K562 (cell line): ENCODE measurements around the gene ITSN1. TPM values are rescaled to one million over a fixed set of nuclear protein-coding genes. Genes with fewer than 3 reads are reported as not detected.

Experiments
- CHCHD3 ChIP-seq: fragments of 250-450 bp; sonication (Bioruptor Pico); IDR thresholded peaks from 2 replicates; pipeline ENCODE4 v2.1.2; 2022; ENCODE audit warnings: mild to moderate bottlenecking
- EWSR1 ChIP-seq: fragments of 450-650 bp; IDR thresholded peaks from 2 replicates; pipeline ENCODE4 v1.6.1; 2018; ENCODE audit warnings: borderline replicate concordance, mild to moderate bottlenecking, low read depth, moderate library complexity; ENCODE audit not compliant: partially characterized antibody
- FOXM1 ChIP-seq, 2 experiments: fragments of 450-650 bp in 1 of 2; sonication (generic) in 1 of 2; formaldehyde crosslinking in 1 of 2; IDR thresholded peaks; 2 replicates each; pipeline versions ENCODE4 v1.6.1 to v1.9.0; 2017 to 2022; ENCODE audit warnings: low read depth in 2 of 2, mild to moderate bottlenecking in 2 of 2, missing genetic modification reagents in 1 of 2, moderate library complexity in 1 of 2
- HNRNPLL ChIP-seq: fragments of 200-400 bp; formaldehyde crosslinking; IDR thresholded peaks from 2 replicates; pipeline ENCODE4 v1.6.1; 2017; ENCODE audit warnings: low read length, low read depth, mild to moderate bottlenecking; ENCODE audit not compliant: poor library complexity, severe bottlenecking
- ID3 ChIP-seq, 2 experiments: fragments of 250-450 bp in 1 of 2; fragments of 450-650 bp in 1 of 2; sonication (Bioruptor Pico) in 1 of 2; IDR thresholded peaks; 2 replicates each; pipeline versions ENCODE4 v1.6.1 to v1.8.0; 2016 to 2021; ENCODE audit warnings: mild to moderate bottlenecking in 2 of 2, moderate library complexity in 2 of 2, missing compliant biosample characterization in 1 of 2, missing genetic modification characterization in 1 of 2
- KAT8 ChIP-seq: fragments of 450-650 bp; IDR thresholded peaks from 2 replicates; pipeline ENCODE4 v1.6.1; 2016; ENCODE audit warnings: low read depth, mild to moderate bottlenecking
- KDM5B ChIP-seq: fragments of 200-600 bp; sonication (generic); IDR thresholded peaks from 2 replicates; pipeline ENCODE4 v1.6.1; 2012; ENCODE audit warnings: low read depth, mild to moderate bottlenecking, moderate library complexity, low read length, control low read depth, inconsistent platforms; ENCODE audit not compliant: insufficient replicate concordance
- POLR2A ChIP-seq: fragments of 450-650 bp; conservative IDR thresholded peaks from 2 replicates; pipeline ENCODE4 v1.6.1; 2016
- POLR2G ChIP-seq: fragments of 200-400 bp; formaldehyde crosslinking; IDR thresholded peaks from 2 replicates; pipeline ENCODE4 v1.6.1; 2017; ENCODE audit warnings: low read depth, mild to moderate bottlenecking, antibody characterized with exemption, low read length, moderate library complexity
- RFX7 ChIP-seq: fragments of 250-450 bp; sonication (Bioruptor Pico); IDR thresholded peaks from 2 replicates; pipeline ENCODE4 v1.5.1; 2021; ENCODE audit warnings: mild to moderate bottlenecking
- U2AF2 ChIP-seq: fragments of 200-400 bp; formaldehyde crosslinking; optimal IDR thresholded peaks from 2 replicates; pipeline ENCODE3; 2017; ENCODE audit warnings: low read depth, mild to moderate bottlenecking, low read length
- ZKSCAN8 ChIP-seq: fragments of 200-800 bp; sonication (Bioruptor generic); IDR thresholded peaks from 2 replicates; pipeline ENCODE4 v1.6.1; 2016; ENCODE audit warnings: missing genetic modification characterization, missing compliant biosample characterization
- ZNF253 ChIP-seq: fragments of 250-450 bp; sonication (Bioruptor Pico); conservative IDR thresholded peaks from 2 replicates; pipeline ENCODE4 v1.6.1; 2021; ENCODE audit warnings: mild to moderate bottlenecking
- ZNF449 ChIP-seq: fragments of 250-450 bp; sonication (Bioruptor Pico); IDR thresholded peaks from 2 replicates; pipeline ENCODE4 v1.8.0; 2022; ENCODE audit warnings: moderate library complexity, mild to moderate bottlenecking, inconsistent platforms
- ZNF551 ChIP-seq: fragments of 250-450 bp; sonication (Bioruptor Pico); IDR thresholded peaks from 2 replicates; pipeline ENCODE4 v1.5.0; 2021; ENCODE audit warnings: mild to moderate bottlenecking, moderate library complexity
- ZNF830 ChIP-seq: fragments of 250-450 bp; sonication (Bioruptor Pico); IDR thresholded peaks from 2 replicates; pipeline ENCODE4 v1.5.0; 2021; ENCODE audit warnings: mild to moderate bottlenecking
- polyA plus RNA-seq, 8 experiments: library from polyadenylated mRNA; depleted of rRNA in 4 of 8; stranded (reverse) in 5 of 8; unstranded in 3 of 8; fragments of >200 nt; fragmentation: Nextera tagmentation in 2 of 8; fragmentation: Illumina TruSeq in 1 of 8; extraction: Ambion mirVana in 2 of 8; extraction: Trizol in 1 of 8; gene quantifications; 2 replicates each; pipeline versions ENCODE4 v1.2.1 to v1.2.3, GENCODE V29; 2011 to 2014; ENCODE audit warnings: inconsistent platforms in 1 of 8, missing spikeins in 1 of 8
- total RNA-seq, 7 experiments: library from RNA; depleted of rRNA in 6 of 7; stranded (reverse); fragments of >200 nt in 6 of 7; fragmentation: Illumina TruSeq in 2 of 7; extraction: Trizol in 2 of 7; gene quantifications; 2 replicates each; pipeline versions ENCODE4 v1.2.1 to v1.2.3, GENCODE V29; 2011 to 2021; ENCODE audit warnings: low replicate concordance in 1 of 7
- TF ChIP-seq, protein P1 (sequence below): fragments of 250-450 bp; sonication (Bioruptor Pico); IDR thresholded peaks from 2 replicates; pipeline ENCODE4 v1.4.0; 2020

ITSN1 gene
- total and polyA plus RNA-seq, 9 of the 15 experiments (the other 6 are each of a cell fraction or from before 2014, with no cell fraction given) = 1.1 to 12.6 (median 4.8) TPM

DNA sequence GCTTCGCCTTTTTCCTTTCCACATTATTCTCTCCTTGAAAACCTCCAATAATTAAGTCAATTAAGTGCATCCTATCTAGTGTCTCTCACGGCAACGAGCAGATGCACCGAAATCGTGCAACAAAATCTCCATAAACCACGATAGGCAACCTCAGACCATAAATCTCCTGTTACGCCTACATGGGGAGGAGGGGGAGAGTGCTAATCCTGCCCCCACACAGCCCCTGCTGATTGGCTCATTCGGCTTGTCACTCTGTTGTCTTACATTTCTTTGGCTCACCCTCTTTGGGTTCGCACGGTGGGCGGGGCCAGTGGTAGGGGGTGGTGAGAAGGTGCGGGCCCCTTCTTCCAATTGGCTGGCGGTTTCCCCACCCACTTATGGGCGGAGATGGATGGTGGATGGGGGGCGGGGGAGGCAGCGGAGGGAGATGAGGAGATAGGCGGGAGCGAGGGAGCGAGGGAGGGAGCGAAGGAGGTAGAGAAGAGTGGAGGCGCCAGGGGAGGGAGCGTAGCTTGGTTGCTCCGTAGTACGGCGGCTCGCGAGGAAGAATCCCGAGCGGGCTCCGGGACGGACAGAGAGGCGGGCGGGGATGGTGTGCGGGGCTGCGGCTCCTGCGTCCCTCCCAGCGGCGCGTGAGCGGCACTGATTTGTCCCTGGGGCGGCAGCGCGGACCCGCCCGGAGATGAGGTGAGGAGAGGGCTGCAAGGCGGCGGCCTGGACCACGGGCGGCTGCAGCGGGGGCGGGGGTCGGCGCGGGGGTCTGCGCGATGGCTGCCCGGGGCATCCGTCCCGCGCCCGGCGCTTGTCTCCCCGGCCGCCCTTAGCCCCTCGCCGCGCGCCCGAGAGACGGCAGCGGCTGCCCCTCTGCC lies at the start of gene ITSN1 (continued):
- TF ChIP-seq ZNF449 (CRISPR knock-in tag) (no peak), KAT8 (no peak), ZNF551 (CRISPR knock-in tag) (no peak), HNRNPLL (no peak), CHCHD3 (CRISPR knock-in tag) (0 out of 2 replicates have a peak, but pooled peaks have one; percentile 50), POLR2G (peak; percentile 68), ZNF830 (CRISPR knock-in tag) (no peak), ZNF253 (no peak), ID3 (CRISPR knock-in tag; IDR thresholded peaks at IDR 0.05) (no peak), ID3 (tag; IDR thresholded peaks at IDR 0.05) (no peak; the same call in 1 of the 2 replicates), U2AF2 (no peak), EWSR1 (no peak), ZKSCAN8 (CRISPR knock-in tag) (no peak), FOXM1 (IDR thresholded peaks at IDR 0.05; ENCODE audit: low read depth) (no peak), FOXM1 (CRISPR knock-in tag; IDR thresholded peaks at IDR 0.05; ENCODE audit: low read depth) (no peak), RFX7 (CRISPR knock-in tag) (no peak), KDM5B (peak; percentile 56), POLR2A (no peak; the same call in 1 of the 2 replicates)
- TF ChIP-seq, protein P1, sequence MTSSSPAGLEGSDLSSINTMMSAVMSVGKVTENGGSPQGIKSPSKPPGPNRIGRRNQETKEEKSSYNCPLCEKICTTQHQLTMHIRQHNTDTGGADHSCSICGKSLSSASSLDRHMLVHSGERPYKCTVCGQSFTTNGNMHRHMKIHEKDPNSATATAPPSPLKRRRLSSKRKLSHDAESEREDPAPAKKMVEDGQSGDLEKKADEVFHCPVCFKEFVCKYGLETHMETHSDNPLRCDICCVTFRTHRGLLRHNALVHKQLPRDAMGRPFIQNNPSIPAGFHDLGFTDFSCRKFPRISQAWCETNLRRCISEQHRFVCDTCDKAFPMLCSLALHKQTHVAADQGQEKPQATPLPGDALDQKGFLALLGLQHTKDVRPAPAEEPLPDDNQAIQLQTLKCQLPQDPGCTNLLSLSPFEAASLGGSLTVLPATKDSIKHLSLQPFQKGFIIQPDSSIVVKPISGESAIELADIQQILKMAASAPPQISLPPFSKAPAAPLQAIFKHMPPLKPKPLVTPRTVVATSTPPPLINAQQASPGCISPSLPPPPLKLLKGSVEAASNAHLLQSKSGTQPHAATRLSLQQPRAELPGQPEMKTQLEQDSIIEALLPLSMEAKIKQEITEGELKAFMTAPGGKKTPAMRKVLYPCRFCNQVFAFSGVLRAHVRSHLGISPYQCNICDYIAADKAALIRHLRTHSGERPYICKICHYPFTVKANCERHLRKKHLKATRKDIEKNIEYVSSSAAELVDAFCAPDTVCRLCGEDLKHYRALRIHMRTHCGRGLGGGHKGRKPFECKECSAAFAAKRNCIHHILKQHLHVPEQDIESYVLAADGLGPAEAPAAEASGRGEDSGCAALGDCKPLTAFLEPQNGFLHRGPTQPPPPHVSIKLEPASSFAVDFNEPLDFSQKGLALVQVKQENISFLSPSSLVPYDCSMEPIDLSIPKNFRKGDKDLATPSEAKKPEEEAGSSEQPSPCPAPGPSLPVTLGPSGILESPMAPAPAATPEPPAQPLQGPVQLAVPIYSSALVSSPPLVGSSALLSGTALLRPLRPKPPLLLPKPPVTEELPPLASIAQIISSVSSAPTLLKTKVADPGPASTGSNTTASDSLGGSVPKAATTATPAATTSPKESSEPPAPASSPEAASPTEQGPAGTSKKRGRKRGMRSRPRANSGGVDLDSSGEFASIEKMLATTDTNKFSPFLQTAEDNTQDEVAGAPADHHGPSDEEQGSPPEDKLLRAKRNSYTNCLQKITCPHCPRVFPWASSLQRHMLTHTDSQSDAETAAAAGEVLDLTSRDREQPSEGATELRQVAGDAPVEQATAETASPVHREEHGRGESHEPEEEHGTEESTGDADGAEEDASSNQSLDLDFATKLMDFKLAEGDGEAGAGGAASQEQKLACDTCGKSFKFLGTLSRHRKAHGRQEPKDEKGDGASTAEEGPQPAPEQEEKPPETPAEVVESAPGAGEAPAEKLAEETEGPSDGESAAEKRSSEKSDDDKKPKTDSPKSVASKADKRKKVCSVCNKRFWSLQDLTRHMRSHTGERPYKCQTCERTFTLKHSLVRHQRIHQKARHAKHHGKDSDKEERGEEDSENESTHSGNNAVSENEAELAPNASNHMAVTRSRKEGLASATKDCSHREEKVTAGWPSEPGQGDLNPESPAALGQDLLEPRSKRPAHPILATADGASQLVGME = peak; percentile 87
